GM11168 (cell line): ENCODE results near the gene DMD.

Experiments used
- in situ Hi-C: fragments of 300-500 bp; cut with MboI; formaldehyde crosslinking; loops from one replicate; pipeline ENCODE4 v1.12.0; 2022; ENCODE audit warnings: low sequenced_read_pairs; ENCODE audit not compliant: unreplicated experiment

The DMD gene

DNA sequence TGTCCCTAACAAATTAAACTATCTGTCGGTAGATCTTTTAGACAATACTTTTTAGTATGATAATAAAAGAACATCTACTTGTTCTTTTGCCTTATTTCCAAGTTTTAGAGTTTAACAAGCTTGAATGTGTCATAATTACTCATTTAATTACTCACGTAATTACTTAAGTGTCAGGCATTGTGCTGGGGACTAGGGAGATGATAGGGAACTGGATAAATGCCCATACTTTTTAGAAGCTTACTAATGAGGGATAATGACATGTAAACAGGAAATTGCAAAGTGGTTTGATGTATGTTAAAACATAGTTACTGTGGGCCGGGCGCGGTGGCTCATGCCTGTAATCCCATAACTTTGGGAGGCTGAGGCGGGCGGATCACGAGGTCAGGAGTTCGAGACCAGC is 158.3 kb downstream of the DMD start:
- in situ Hi-C loops, result no loop called here

DNA sequence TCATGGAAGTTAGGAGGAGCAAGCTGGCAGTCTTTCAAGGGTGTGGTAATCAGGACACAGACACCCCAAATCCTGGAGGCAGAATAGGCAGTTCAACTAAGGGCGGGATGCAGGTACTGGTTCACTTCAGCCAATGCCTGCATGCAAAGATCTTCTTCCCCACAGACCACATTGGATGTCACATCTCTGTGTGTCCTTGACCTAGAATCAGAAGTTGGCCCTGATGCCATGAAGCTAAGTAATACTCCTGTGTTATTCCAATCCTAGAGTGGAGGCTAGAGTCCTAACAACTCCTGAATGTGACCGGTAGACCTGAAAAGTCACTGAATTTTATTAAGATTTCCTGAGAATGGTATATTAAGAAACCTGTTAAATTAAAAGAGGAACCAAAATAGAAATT is 165.5 kb downstream of the DMD start:
- in situ Hi-C loops, result no loop called here

DNA sequence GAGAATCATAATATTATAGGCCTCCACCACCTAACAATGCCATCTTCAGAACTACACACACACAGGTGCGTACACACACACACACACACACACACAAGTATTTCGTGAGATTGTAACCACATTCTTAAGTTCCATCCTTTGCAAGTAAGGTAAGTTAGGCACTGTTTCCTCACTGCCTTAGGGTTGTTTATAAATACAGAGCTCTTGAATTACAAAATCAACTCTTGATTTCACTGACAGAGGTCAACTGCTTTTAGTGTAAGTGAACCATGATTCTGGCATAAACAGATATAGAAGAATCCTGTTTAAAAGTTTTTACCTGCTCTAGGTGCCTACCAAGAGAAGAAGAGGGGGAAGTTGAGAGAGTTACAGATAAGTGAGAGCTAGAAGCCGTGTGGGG is 166.1 kb downstream of the DMD start:
- in situ Hi-C loops, result no loop called here

DNA sequence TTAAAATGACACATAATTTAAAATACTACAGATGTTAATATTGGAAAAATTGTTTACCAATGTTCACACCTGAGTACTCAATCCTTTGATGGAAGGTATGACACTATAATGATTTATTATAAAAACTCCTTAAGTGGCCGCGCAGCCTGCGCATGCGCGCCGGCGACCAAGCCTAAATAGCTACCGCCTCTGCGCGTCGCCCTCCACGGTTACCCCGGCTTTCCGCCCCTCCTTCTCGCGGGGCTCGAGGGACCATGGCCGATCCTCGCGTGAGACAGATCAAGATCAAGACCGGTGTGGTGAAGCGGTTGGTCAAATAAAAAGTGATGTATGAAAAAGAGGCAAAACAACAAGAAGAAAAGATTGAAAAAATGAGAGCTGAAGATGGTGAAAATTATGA is 170.2 kb downstream of the DMD start:
- in situ Hi-C loops, result no loop called here

DNA sequence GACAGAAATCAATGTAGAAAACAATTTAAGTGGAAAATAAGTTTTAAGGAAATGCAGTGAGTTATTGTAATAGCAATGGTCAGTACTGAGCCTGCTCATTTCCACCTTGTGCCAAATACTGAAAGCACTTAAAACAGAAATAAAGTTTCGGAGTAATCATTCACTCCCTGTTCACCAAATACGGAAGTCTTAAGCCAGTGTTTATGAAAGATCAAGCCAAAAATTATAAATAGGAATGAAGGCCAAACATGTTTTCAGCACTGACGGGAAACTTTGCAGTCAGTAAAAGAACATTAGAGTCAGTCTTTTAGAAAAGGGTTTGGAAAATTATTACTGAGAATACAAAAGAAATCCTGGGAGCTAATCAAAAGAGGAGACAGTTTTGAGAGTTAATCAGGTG is 178.6 kb downstream of the DMD start:
- in situ Hi-C loops, result no loop called here

DNA sequence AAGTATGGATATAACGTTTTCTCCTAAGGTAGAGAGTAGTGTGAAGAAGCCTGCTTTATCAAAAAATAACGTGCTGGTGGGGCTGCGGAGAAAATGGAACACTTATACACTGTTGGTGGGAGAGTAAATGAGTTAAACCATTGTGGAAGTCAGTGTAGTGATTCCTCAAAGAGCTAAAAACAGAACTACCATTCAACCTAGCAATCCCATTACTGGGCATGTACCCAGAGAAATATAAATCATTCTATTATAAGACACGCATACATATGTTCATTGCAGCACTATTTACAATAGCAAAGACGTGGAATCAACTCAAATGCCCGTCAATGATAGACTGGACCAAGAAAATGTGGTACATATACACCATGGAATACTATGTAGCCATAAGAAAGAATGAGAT is 196.4 kb downstream of the DMD start:
- in situ Hi-C loops, result no loop called here

DNA sequence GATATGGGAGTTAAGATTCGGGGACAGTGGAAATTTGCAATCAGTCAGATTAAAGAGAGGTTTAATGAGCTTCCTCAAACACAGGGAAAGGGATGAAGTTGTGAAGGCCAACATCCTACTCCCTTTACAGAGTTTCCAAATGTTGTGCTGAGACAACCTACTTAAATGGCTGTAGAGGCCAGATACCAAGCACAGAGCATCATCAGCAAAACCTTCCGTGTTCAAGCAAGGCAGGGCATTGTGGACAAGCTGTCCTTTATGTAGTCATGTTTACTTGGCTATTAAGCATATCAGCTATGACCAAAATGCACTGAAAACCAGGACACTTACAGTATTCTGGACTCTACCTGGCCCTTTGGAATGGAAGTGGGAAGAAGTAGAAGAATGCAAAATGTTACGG is 197.3 kb downstream of the DMD start:
- in situ Hi-C loops, result no loop called here

DNA sequence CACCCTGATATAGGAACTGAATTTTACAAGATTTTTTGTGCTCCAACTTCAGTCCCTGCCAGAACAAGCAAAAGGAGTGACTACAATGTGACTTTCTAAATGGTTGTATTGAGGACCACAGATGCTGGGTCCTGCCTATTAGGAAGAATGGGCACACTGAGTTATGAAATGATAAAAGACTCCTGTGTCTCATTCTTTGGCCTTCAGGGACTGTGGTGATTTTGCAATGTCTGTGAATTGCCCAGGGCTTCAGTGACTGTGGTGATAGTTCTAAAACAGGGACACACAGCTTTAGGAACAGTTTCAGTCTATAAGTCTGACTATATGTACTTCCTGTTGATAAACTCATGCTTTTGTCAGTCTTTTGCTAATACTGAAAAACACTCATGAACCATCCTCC is 210.2 kb downstream of the DMD start:
- in situ Hi-C loops, result no loop called here

DNA sequence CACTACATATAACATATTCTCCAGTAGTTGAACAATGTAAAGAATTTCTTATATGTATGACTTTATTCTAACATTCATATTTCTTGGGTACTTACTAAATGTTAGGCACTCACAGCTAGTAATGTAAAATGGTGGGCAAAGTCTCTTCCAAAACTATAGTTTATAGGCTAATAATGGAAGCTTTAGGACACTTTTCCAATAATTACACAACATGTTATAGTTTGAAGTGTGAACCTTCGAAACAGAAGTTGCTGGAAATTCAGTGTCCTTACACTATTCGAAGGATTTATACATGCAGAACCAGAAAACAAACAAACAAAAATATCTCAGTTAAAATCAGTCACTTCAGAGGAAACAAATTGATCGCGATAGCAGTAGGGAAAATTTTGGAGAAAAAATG is 212.6 kb downstream of the DMD start:
- in situ Hi-C loops, result no loop called here

DNA sequence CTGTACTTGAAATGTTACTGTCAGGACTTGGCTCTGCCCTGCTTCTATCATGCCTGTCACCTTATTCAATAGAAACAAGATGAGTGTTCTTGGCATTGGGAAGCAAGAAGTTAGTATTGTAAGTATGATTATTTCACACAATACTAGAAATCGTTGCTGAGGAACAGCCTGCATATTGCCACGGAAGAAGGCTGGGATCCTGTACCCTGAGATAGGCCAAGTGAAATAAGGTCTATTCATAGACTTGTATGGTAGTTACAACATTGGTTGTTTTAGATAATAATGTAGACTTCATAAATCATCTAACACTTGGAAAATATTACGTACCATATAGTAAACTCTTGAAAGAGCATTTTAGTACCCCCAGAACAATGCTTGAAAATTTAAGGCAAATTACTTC is 215.9 kb downstream of the DMD start:
- in situ Hi-C loops, result no loop called here

DNA sequence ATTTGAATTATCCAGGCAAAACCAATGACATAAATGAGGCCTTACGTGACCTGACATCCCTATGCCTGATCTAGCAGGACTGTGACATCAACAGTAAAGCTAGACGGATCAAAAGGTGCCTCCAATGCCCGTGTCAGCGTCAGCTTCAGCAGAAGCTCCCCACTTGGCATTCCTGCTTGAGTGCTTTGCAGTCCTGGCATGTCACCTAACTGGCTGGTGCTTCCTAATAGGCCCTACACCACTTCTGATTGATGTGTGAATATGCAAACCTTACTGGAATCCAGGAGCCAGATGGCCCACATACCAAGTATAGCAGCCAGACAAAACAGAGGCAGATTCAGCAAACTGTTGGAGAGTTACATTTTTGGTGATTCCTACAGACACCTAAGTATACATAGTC is 224.2 kb downstream of the DMD start:
- in situ Hi-C loops, result no loop called here

DNA sequence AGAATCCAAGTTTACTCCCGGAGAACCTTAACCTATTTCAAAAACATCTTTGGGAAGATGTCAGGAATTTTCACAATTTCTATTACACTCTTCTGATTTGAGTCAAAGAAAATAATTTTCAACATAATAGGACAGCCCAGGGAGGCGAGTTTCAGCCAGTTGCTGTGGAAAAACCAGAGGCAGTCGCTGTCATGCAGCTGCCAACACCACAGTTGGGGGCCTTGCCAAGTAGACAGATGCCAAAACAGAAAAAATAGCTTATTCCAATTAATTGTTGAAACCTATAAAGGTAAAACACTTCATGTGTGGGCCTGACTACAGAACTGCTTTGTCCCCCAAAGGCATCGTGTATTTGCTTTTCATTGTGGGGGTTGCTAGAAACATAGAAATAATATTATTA is 225.8 kb downstream of the DMD start:
- in situ Hi-C loops, result no loop called here

DNA sequence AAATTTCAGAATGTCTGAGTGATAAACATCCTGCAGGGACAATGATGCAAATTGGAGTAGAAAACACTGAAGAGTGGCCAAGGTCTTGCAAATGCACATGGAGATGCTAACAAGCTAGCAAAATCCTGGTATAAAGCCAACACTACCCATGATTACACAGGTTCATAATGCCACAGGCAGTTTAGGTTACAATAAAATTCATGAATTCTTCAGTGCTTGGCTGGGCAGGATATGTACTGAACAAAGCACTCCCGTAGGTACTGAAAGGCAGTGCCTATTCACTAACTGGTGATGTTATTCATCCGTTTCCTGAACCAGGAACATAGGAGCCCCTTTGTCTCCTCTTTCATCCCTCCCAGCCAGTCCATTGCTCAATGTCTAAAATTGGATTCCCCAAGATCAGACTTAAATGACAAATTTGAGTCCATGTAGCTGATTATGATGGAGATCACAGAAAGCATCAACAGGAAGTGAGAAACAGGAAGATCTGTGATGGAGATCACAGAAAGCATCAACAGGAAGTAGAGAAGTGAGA is 244.5 kb downstream of the DMD start:
- in situ Hi-C loops, result no loop called here

DNA sequence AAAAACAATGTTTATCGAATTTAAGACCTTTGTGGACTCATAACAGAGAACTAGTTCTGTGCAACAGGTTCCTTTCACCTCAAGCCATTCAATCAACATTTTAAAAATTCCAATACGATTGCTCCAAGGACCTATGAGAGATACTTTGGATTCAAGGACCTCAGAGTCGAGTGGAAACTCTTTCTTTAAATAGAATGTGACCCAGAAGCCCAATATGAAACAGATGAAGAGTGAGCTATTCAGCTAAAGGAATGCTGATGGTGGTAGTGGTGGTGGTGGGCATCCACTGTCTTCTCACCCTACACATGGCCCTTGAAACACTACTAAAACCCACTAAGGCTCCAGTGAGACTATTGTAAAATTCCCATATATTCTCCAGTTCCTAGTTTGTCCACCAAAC is 257.2 kb downstream of the DMD start:
- in situ Hi-C loops, result no loop called here

DNA sequence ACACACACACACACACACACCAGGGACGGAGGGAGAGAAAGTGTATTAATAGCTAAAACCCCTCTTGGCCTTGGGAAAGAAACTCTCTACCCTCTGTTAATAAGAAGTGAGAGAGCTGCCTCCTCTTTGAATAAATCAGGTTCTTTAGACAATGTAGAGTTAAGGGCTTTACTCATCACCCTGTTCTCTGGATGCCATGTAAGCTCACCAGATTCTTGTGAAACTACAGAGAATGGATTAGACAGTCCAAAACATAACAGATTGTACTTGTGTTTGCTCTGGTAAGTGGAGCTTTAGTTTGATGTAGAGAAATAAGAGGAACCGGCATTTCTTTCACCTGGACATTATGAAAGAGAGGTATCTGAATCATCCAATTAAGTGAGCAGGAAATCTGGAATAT is 263.2 kb downstream of the DMD start:
- in situ Hi-C loops, result no loop called here

DNA sequence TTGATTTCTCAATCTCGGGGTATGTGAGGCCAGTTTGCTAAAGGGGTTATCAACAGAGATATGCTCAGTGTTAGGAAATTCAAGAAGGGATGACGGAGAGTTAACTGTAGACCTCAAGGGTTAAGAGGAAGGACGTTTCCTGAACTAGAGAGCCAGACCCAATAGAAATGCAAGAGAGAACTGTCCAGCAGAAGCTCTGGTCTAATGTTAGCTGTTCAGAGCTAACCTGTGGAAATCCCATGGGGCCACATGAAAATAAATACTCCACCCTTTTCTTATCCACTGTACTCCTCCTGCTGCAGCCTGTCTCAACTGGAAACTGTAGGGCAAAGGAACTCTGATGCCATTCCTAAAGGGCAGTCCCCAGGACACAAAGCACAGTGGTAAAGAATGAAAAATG is 274.3 kb downstream of the DMD start:
- in situ Hi-C loops, result no loop called here

DNA sequence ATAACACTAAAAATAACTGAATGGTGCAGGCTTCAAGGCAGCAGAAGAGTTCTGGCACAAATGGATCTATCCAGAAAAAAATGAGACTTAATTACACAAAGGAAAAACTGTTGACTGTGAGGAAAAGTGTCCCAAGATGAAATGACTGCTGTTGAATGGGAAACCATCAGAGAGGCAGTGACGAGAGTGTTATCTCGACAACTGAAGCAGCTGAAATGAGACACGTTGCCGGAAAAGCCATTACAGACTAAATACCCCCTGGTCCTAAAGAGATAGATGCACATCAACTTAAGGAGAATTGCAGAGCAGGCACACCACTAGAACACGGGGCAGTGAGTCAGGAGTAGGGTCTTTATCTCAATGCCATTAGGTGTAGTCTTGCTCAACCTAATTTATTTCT is 277.8 kb downstream of the DMD start:
- in situ Hi-C loops, result no loop called here

DNA sequence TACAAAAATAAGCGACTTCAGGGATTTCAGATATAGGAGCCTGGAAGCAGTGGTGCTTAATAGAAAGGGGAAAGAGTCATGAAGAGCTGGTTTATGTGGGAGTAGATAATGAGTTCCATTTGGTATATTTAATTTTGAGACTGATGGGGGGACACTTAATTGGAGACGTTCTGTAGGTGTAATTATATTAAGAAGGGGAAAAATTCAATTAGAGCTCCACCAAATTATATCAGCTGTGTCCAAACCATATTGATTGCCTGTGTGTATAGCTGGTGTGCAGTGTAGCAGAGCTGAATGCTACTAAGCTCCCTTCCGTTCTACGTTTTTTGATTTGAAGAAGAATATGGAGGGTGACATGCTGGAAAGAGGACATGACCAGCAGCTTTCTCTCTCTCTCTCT is 282.3 kb downstream of the DMD start:
- in situ Hi-C loops, result no loop called here

DNA sequence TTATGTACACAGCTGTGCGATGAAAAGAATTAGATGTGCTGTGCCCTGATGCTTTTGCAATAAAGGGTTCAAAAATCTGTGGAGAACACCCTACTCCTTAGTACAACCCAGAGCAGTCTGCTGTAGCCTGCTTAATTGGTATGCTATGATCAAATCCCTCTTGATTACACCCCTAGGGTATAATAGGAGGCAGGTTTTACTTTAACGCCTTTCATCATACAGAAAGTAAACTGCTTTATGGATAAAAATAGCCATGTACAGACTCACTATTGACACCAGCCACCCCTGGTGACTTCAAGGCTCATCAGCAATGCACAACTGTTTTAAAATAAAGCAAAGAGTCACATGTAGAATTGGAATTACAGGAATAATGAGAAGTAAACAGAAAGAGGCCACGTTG is 315.3 kb downstream of the DMD start:
- in situ Hi-C loops, result no loop called here

DNA sequence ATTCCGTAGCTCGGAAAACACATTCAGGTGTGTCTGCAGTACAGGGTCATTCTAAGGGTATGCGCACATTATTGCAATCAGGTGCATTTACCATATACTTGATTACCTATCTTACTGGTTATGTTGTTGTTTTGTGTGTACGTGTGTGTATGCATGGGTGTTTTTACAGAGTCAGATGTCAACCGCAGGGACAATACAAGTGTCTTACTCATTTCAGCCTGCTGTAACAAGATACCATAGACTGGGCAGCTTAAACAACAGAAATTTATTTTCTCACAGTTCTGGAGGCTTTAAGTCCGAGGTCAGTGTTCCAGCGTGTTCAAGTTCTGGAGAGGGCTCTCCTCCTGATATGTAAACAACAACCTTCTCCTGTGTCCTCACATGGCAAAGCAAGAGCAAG is 316.7 kb downstream of the DMD start:
- in situ Hi-C loops, result no loop called here

DNA sequence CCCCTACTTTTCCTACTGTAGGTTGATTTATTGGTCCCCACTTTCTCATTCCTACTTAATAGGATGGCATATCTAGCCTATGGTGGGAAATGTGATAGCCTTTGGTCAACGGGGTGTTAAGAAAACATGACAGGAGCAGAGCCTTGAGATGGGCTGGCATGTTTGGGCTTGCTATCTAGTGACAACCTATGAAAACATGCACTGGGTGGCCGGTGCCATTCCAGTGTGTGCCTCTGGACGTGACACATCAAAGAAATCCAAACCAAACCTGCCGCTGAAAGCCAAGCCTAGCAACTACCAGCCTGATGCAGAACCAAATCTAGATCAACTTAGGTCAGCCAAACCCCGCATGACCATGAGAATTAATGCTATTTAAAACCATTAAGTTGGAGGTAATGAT is 317.6 kb downstream of the DMD start:
- in situ Hi-C loops, result no loop called here

DNA sequence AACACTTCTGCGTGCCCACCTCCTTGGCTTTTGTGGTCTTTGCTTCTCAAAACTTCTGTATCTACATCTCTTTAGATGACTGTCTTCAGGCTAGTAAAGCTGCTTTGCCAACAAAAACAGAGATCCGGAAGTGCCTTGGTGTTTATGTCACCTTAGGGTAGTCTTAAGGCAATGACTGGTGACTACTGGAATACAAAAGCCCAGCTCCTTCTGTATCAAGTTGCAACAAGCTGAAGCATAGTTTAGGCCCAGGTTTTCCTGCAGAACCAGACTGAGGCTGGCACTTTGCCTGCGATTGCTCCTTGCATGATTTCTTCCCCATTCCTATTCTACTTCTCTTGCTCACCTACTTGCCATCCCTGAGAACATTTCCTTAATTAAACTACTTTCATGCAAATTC is 333.8 kb downstream of the DMD start:
- in situ Hi-C loops, result no loop called here

DNA sequence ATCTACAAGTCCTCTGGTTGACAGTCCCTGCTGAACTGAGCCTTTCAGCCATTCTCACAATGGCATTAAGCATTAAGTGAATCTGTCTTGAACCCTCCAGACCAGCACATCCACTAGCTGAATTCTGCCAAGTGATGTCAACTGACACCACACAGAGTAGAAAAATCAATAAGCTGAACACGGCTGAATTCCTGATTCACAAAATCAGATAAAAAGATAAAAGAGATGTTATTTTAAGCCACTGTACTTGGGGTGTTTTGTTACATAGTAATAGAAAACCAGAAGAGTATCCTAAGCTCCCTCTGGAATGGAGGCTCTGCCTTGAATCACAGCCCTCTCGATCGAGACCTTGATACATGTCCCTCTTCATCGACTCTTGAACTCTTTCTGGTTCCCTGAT is 336.5 kb downstream of the DMD start:
- in situ Hi-C loops, result no loop called here
